ENCODE measurements around the gene ZSCAN10.

GRCh38 chr16:3060339-3061127 is 38.6 kb downstream of the ZSCAN10 start:
- TF ChIP-seq ZKSCAN3 (CRISPR knock-in tag; IDR thresholded peaks at IDR 0.05), result no peak
- no peak for TF ChIP-seq CTCF (IDR thresholded peaks at IDR 0.05 in 2 of 3, conservative IDR thresholded peaks at IDR 0.05 in 1 of 3; ENCODE audit: insufficient read depth in 2 of 3, low read depth in 1 of 3, low read length in 3 of 3)
- no peak for TF ChIP-seq MYBL2 (IDR thresholded peaks at IDR 0.05; ENCODE audit: low read depth)
- no peak for TF ChIP-seq MYBL2 (CRISPR knock-in tag; IDR thresholded peaks at IDR 0.05; ENCODE audit: borderline replicate concordance)
- no peak for TF ChIP-seq RBM25 (IDR thresholded peaks at IDR 0.05; ENCODE audit: low read depth, low read length, severe bottlenecking)
